Nephron (organoid): ENCODE data around the gene MTCH1.
"Not testable (repeated sequence)": the region's sequence is repeated elsewhere in the genome, so short reads cannot be mapped to it uniquely, and the experiment has no call there.

Source experiments
- H3K27ac Mint-ChIP-seq, 3 experiments: 2 replicates each; pipeline ENCODE4 v1.8.0; 2020; ENCODE audit warnings: mixed read lengths in 3 of 3, mild to moderate bottlenecking in 2 of 3, moderate library complexity in 1 of 3
- H3K27me3 Mint-ChIP-seq: 2 replicates; pipeline ENCODE4 v1.8.0; 2021; ENCODE audit warnings: low read depth, mild to moderate bottlenecking, moderate library complexity, mixed read lengths
- H3K36me3 Mint-ChIP-seq: 2 replicates; pipeline ENCODE4 v1.8.0; 2020; ENCODE audit warnings: low read depth, mixed read lengths
- H3K4me1 Mint-ChIP-seq: 2 replicates; pipeline ENCODE4 v1.8.0; 2020; ENCODE audit warnings: mixed read lengths
- H3K4me3 Mint-ChIP-seq, 3 experiments: 2 replicates each; pipeline ENCODE4 v1.8.0; 2020; ENCODE audit warnings: mild to moderate bottlenecking in 3 of 3, mixed read lengths in 3 of 3, moderate library complexity in 2 of 3
- H3K9me3 Mint-ChIP-seq: 2 replicates; pipeline ENCODE4 v1.8.0; 2020; ENCODE audit warnings: mixed read lengths
- CTCF ChIP-seq, 3 experiments: fragments of 200-600 bp; sonication (generic); IDR thresholded peaks; one replicate each; pipeline ENCODE4 v1.5.0; 2021; ENCODE audit warnings: antibody characterized with exemption in 3 of 3; ENCODE audit not compliant: unreplicated experiment in 3 of 3

The MTCH1 gene

GRCh38 chr6:36999061-36999750 is 13.2 kb upstream of the MTCH1 start:
- Mint-ChIP-seq H3K36me3 (no peaks in the 10 kb centered on the region), H3K4me3 (no peak overlapping the region), H3K4me1 (peaks cover 37% of the 10 kb centered on the region), H3K27me3 (no peaks in the 10 kb centered on the region), H3K27ac (peak overlapping the region; percentile 90 to 96 (median 92)), H3K9me3 (no peaks in the 10 kb centered on the region)
- TF ChIP-seq CTCF (IDR thresholded peaks at IDR 0.05; ENCODE audit: unreplicated experiment in 3 of 3), result no peak

GRCh38 chr6:36998723-36999038 is 12.7 kb upstream of the MTCH1 start:
- H3K27me3 Mint-ChIP-seq, result no peaks in the 10 kb centered on the region
- no peak for TF ChIP-seq CTCF (IDR thresholded peaks at IDR 0.05; ENCODE audit: unreplicated experiment in 3 of 3)
- H3K4me3 Mint-ChIP-seq, result no peak overlapping the region
- H3K9me3 Mint-ChIP-seq, result no peaks in the 10 kb centered on the region
- peaks cover 37% of the 10 kb centered on the region for H3K4me1 Mint-ChIP-seq
- peak overlapping the region; percentile 90 to 96 (median 92) for H3K27ac Mint-ChIP-seq
- no peaks in the 10 kb centered on the region for H3K36me3 Mint-ChIP-seq

- H3K36me3 Mint-ChIP-seq, result no peaks in the 10 kb centered on the region
- no peak for TF ChIP-seq CTCF (IDR thresholded peaks at IDR 0.05; ENCODE audit: unreplicated experiment in 3 of 3)
- H3K4me1 Mint-ChIP-seq, result peaks cover 37% of the 10 kb centered on the region
- no peaks in the 10 kb centered on the region for H3K27me3 Mint-ChIP-seq
- no peaks in the 10 kb centered on the region for H3K9me3 Mint-ChIP-seq
- H3K27ac Mint-ChIP-seq, result peak overlapping the region; percentile 90 to 96 (median 92)
- peak overlapping the region in 1 of 3 experiments; percentile 13 for H3K4me3 Mint-ChIP-seq
These were observed 12.1 kb upstream of the MTCH1 start for GRCh38 chr6:36997811-36998722.

GRCh38 chr6:36990401-36990800 is 4.4 kb upstream of the MTCH1 start:
- H3K4me3 Mint-ChIP-seq, result peak overlapping the region in 1 of 3 experiments; percentile 8
- not testable (repeated sequence) for H3K27me3 Mint-ChIP-seq, H3K27ac Mint-ChIP-seq, H3K9me3 Mint-ChIP-seq, H3K36me3 Mint-ChIP-seq
- H3K4me1 Mint-ChIP-seq, result peaks cover 15% of the 10 kb centered on the region

- no peak overlapping the region for H3K4me3 Mint-ChIP-seq
These were observed 3.3 kb upstream of the MTCH1 start for GRCh38 chr6:36989264-36989663.

More at GRCh38 chr6:36989264-36989663, 3.3 kb upstream of the MTCH1 start:
- no peaks in the 10 kb centered on the region for H3K36me3 Mint-ChIP-seq
- no peaks in the 10 kb centered on the region for H3K27me3 Mint-ChIP-seq
- peaks cover 15% of the 10 kb centered on the region for H3K4me1 Mint-ChIP-seq
- peak overlapping the region in 1 of 3 experiments; percentile 22 for H3K27ac Mint-ChIP-seq
- no peak for TF ChIP-seq CTCF (IDR thresholded peaks at IDR 0.05; ENCODE audit: unreplicated experiment in 3 of 3)
- no peaks in the 10 kb centered on the region for H3K9me3 Mint-ChIP-seq
